Tibial nerve (tissue), 3 donors: ENCODE results near the gene DNM1L.

Source experiments
- CTCF ChIP-seq, 5 experiments: fragments of 200-600 bp in 3 of 5; fragments of 450-650 bp in 2 of 5; sonication (generic) in 3 of 5; IDR thresholded peaks; one replicate each; pipeline ENCODE4 v1.5.1; 2016 to 2019; ENCODE audit warnings: antibody characterized with exemption in 5 of 5, mild to moderate bottlenecking in 3 of 5, moderate library complexity in 2 of 5
- POLR2A ChIP-seq, 2 donors: fragments of 450-650 bp; IDR thresholded peaks; one replicate each; pipeline ENCODE4 v1.6.1; 2017; ENCODE audit warnings: antibody characterized with exemption in 2 of 2, mild to moderate bottlenecking in 2 of 2, moderate library complexity in 2 of 2

- TF ChIP-seq POLR2A (IDR thresholded peaks at IDR 0.05) = no peak
- no peak for TF ChIP-seq CTCF (IDR thresholded peaks at IDR 0.05)
Measured at GRCh38 chr12:32742133-32742532, 63.0 kb downstream of the DNM1L start.
